MM.1S (cell line): ENCODE data around the gene THRA.

ENCODE experiments used
- DNase-seq: peaks from one replicate; pipeline ENCODE4 v3.0.0-alpha.2; 2015
- H2AFZ ChIP-seq: fragments of 300-600 bp; sonication (generic); 2 replicates; pipeline ENCODE4 v1.6.0; 2016; ENCODE audit warnings: antibody characterized with exemption, low read length
- H3F3A ChIP-seq: fragments of 300-600 bp; sonication (generic); 2 replicates; pipeline ENCODE4 v1.6.1; 2016; ENCODE audit warnings: mild to moderate bottlenecking, antibody characterized with exemption, low read length, moderate library complexity, mixed read lengths; ENCODE audit not compliant: insufficient read depth
- H3K27ac ChIP-seq: fragments of 300-600 bp; sonication (generic); 2 replicates; pipeline ENCODE4 v1.5.1; 2016; ENCODE audit warnings: mild to moderate bottlenecking, low read length
- H3K27me3 ChIP-seq: fragments of 300-600 bp; sonication (generic); replicated peaks from 2 replicates; pipeline ENCODE4 v1.6.0; 2016; ENCODE audit warnings: low read length; ENCODE audit not compliant: insufficient read depth
- H3K36me3 ChIP-seq: fragments of 300-600 bp; sonication (generic); replicated peaks from 2 replicates; pipeline ENCODE4 v1.6.1; 2016; ENCODE audit warnings: mild to moderate bottlenecking, low read length, mixed read lengths; ENCODE audit not compliant: insufficient read depth
- H3K4me1 ChIP-seq: fragments of 300-600 bp; sonication (generic); 2 replicates; pipeline ENCODE4 v1.6.1; 2016; ENCODE audit warnings: low read length, mixed read lengths
- H3K4me2 ChIP-seq: fragments of 300-600 bp; sonication (generic); 2 replicates; pipeline ENCODE4 v1.6.0; 2016; ENCODE audit warnings: low read depth, low read length
- H3K4me3 ChIP-seq: fragments of 300-600 bp; sonication (generic); 2 replicates; pipeline ENCODE4 v1.5.1; 2016; ENCODE audit warnings: low read length, mixed read lengths
- H3K79me2 ChIP-seq: fragments of 300-600 bp; sonication (generic); 2 replicates; pipeline ENCODE4 v1.6.1; 2016; ENCODE audit warnings: mixed run types, low read length, mixed read lengths
- H3K9ac ChIP-seq: fragments of 300-600 bp; sonication (generic); 2 replicates; pipeline ENCODE4 v1.6.1; 2016; ENCODE audit warnings: low read length, mixed read lengths
- H3K9me2 ChIP-seq: fragments of 300-600 bp; sonication (generic); replicated peaks from 2 replicates; pipeline ENCODE4 v1.6.1; 2016; ENCODE audit warnings: mild to moderate bottlenecking, low read length, mixed read lengths; ENCODE audit not compliant: insufficient read depth
- H3K9me3 ChIP-seq: fragments of 300-600 bp; sonication (generic); replicated peaks from 2 replicates; pipeline ENCODE4 v1.6.1; 2016; ENCODE audit warnings: mild to moderate bottlenecking, low read length, mixed read lengths; ENCODE audit not compliant: insufficient read depth
- H4K20me1 ChIP-seq: fragments of 300-600 bp; sonication (generic); 2 replicates; pipeline ENCODE4 v1.6.1; 2016; ENCODE audit warnings: mild to moderate bottlenecking, low read length, moderate library complexity, mixed read lengths; ENCODE audit not compliant: insufficient read depth
- EZH2 ChIP-seq: fragments of 300-600 bp; sonication (generic); optimal IDR thresholded peaks from 2 replicates; pipeline ENCODE3; 2017; ENCODE audit warnings: low read depth, mild to moderate bottlenecking, antibody characterized with exemption, low read length, mixed read lengths
- EZH2phosphoT487 ChIP-seq: fragments of 300-600 bp; sonication (generic); IDR thresholded peaks from 2 replicates; pipeline ENCODE4 v1.6.1; 2018; ENCODE audit warnings: antibody characterized with exemption, low read length
- TF ChIP-seq, protein P1 (sequence below): fragments of 300-600 bp; sonication (generic); IDR thresholded peaks from 2 replicates; pipeline ENCODE4 v1.5.1; 2016; ENCODE audit warnings: antibody characterized with exemption, low read length, mixed read lengths

The THRA gene

DNA sequence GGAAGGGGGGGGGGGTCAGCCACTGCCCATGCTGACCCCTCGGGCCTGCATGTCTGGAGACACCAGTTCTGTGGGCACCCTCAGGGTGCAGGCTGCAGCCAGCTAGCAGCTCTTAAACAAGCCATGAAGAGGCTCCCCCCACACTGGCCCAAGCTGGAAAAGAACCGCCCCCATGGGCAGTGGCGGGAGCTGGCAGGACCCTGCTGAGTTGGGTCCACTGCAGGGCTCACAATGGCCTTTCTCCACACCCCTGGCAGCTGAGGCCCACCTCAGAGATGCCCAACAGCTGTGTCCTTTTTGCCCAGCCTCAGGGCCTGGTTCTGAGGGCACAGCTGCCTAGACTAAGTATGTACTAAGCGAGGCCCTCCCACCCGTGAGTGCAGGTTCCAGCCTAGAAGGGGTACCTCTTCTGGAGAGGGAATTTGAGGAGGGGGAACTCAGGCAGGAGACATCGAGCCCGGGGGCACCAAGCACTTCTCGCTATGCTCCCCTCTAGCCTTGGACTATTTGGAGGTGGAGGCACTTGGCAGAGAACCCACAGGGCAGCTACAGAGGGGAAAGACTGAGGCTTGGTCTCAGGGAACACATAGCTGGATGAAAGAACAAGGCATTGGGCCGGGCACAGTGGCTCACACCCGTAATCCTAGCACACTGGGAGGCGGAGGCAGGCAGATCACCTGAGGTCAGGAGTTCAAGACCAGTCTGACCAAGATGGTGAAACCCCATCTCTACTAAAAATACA lies 3.2 kb downstream of the THRA start:
- DNase-seq = no peak
- Histone ChIP-seq H3K27ac (no peak overlapping the region), H3K4me2 (no peak overlapping the region), H3K36me3 (no peaks in the 10 kb centered on the region), H3K9ac (no peak overlapping the region), H3K79me2 (no peaks in the 10 kb centered on the region), H2AFZ (no peak overlapping the region), H4K20me1 (no peaks in the 10 kb centered on the region), H3K4me3 (no peak overlapping the region), H3K9me3 (no peaks in the 10 kb centered on the region), H3K27me3 (peaks cover 14% of the 10 kb centered on the region), H3K4me1 (peaks cover 26% of the 10 kb centered on the region), H3K9me2 (no peaks in the 10 kb centered on the region), H3F3A (peaks cover 5% of the 10 kb centered on the region; the same call in 1 of the 2 replicates)
- TF ChIP-seq EZH2phosphoT487 = no peak
- TF ChIP-seq, protein P1, sequence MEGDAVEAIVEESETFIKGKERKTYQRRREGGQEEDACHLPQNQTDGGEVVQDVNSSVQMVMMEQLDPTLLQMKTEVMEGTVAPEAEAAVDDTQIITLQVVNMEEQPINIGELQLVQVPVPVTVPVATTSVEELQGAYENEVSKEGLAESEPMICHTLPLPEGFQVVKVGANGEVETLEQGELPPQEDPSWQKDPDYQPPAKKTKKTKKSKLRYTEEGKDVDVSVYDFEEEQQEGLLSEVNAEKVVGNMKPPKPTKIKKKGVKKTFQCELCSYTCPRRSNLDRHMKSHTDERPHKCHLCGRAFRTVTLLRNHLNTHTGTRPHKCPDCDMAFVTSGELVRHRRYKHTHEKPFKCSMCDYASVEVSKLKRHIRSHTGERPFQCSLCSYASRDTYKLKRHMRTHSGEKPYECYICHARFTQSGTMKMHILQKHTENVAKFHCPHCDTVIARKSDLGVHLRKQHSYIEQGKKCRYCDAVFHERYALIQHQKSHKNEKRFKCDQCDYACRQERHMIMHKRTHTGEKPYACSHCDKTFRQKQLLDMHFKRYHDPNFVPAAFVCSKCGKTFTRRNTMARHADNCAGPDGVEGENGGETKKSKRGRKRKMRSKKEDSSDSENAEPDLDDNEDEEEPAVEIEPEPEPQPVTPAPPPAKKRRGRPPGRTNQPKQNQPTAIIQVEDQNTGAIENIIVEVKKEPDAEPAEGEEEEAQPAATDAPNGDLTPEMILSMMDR = no peak

DNA sequence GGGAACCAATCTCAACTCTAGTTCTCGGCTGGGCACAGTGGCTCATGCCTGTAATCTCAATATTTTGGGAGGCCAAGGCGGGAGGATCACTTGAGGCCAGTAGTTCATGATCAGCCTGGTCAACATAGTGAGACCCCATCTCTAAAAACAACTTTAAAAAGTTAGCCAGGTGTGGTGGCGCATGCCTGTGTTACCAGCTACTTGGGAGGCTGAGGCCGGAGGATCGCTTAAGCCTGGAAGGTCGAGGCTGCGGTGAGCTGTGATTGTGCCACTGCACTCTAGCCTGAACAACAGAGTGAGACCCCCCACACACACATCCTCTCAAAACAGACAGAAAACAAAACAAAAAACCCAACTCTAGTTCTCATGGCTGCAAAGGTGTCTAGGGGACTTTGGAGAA lies 4.9 kb downstream of the THRA start:
- H3K36me3 ChIP-seq = no peaks in the 10 kb centered on the region
- H3K79me2 ChIP-seq = no peaks in the 10 kb centered on the region
- H3K4me2 ChIP-seq = no peak overlapping the region
- H3K27me3 ChIP-seq = no peaks in the 10 kb centered on the region
- H2AFZ ChIP-seq = no peak overlapping the region
- H3K27ac ChIP-seq = no peak overlapping the region
- TF ChIP-seq, protein P1 = no peak
- TF ChIP-seq EZH2phosphoT487 = no peak
- no peak for TF ChIP-seq EZH2
- no peak overlapping the region for H3K4me3 ChIP-seq
- no peak overlapping the region for H3K9ac ChIP-seq
- H3F3A ChIP-seq = peaks cover 5% of the 10 kb centered on the region; the same call in 1 of the 2 replicates
- H3K9me2 ChIP-seq = no peaks in the 10 kb centered on the region
- no peak for DNase-seq
- H3K4me1 ChIP-seq = peaks cover 20% of the 10 kb centered on the region
- no peaks in the 10 kb centered on the region for H3K9me3 ChIP-seq
- H4K20me1 ChIP-seq = no peaks in the 10 kb centered on the region

DNA sequence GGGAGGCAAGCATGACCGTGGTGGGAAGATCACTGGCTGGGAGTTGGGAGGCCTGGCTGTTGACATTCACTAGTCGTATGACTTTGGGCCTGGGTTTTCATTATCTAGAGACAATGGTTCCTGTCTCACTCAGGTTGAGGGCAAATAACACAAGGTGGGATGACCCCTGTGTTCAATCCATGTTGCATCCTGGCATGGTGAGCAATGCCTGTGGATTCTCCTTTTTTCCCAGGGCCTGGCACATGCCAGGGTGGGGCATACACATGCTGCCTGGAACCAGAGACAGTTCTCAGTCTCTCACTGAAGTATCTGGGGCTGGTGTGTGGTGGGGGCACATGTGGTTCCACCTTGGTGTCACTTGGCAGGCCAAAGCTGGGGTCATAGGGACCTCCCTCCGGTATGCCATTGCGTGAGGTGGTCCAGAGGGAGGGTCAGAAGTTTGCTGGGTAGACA lies 5.4 kb downstream of the THRA start:
- Histone ChIP-seq H3K27me3 (no peaks in the 10 kb centered on the region), H3K79me2 (no peaks in the 10 kb centered on the region), H3F3A (peaks cover 5% of the 10 kb centered on the region; the same call in 1 of the 2 replicates), H3K4me3 (peak overlapping the region; percentile 51), H3K4me1 (peaks cover 20% of the 10 kb centered on the region), H2AFZ (peak overlapping the region; percentile 66), H3K36me3 (no peaks in the 10 kb centered on the region), H3K4me2 (peak overlapping the region; percentile 79), H4K20me1 (no peaks in the 10 kb centered on the region), H3K9ac (peak overlapping the region; percentile 29; the same call in 1 of the 2 replicates), H3K27ac (no peak overlapping the region; the same call in 1 of the 2 replicates), H3K9me2 (no peaks in the 10 kb centered on the region), H3K9me3 (no peaks in the 10 kb centered on the region)
- no peak for DNase-seq
- TF ChIP-seq EZH2 (no peak), EZH2phosphoT487 (no peak)
- TF ChIP-seq, protein P1 = no peak
